ENCODE results near the gene COL18A1. TPM values are rescaled to one million over a fixed set of nuclear protein-coding genes. Genes with fewer than 3 reads are reported as not detected.

COL18A1 gene
- total and polyA plus RNA-seq, 2 donors (not counting 1 experiment from before 2014, with no cell fraction given) = 15.6 to 24.7 TPM

- ChIA-PET POLR2A (no interaction called here), CTCF (no interaction called here)
- DNase-seq (no peak), ATAC-seq (ENCODE audit: low read depth) (no peak)
- peaks cover 8% of the 10 kb centered on the region for H3K27me3 Mint-ChIP-seq
- H3K4me3 Mint-ChIP-seq = no peak overlapping the region
- TF ChIP-seq CTCF (IDR thresholded peaks at IDR 0.05) (no peak), EZH2 (IDR thresholded peaks at IDR 0.05; ENCODE audit: borderline replicate concordance, insufficient read depth, low read depth, low read length, poor library complexity, severe bottlenecking) (no peak)
- no peak overlapping the region for H3K27ac Mint-ChIP-seq
- Histone ChIP-seq H3K4me1 (ENCODE audit: control insufficient read depth in 2 of 2, insufficient read depth in 2 of 2, low read length in 2 of 2) (no peaks in the 10 kb centered on the region), H3K9me3 (ENCODE audit: control extremely low read depth in 1 of 3, control insufficient read depth in 2 of 3, insufficient read depth in 1 of 3, low read length in 2 of 3) (no peaks in the 10 kb centered on the region), H3K4me3 (ENCODE audit: control extremely low read depth in 1 of 5, extremely low read depth in 1 of 5, insufficient read depth in 1 of 5, low read depth in 2 of 5, low read length in 4 of 5) (no peak overlapping the region), H4K20me1 (ENCODE audit: control insufficient read depth, insufficient read depth, low read length, poor library complexity, severe bottlenecking) (no peaks in the 10 kb centered on the region), H3K27ac (ENCODE audit: low read length in 2 of 2) (no peak overlapping the region), H3K79me2 (ENCODE audit: control insufficient read depth, insufficient read depth, low read length) (no peaks in the 10 kb centered on the region), H3K36me3 (replicated peaks in 1 of 2; ENCODE audit: control extremely low read depth in 1 of 2, control insufficient read depth in 1 of 2, extremely low read depth in 1 of 2, insufficient read depth in 2 of 2, low read length in 1 of 2) (no peaks in the 10 kb centered on the region), H2AFZ (ENCODE audit: insufficient read depth, low read depth, low read length, poor library complexity, severe bottlenecking) (no peak overlapping the region), H3K4me2 (replicated peaks; ENCODE audit: low read depth, low read length, poor library complexity, severe bottlenecking) (no peak overlapping the region), H3K27me3 (replicated peaks in 1 of 4; ENCODE audit: control extremely low read depth in 1 of 4, control insufficient read depth in 3 of 4, insufficient read depth in 4 of 4, low read length in 3 of 4) (no peaks in the 10 kb centered on the region), H3K9ac (ENCODE audit: low read length) (no peak overlapping the region)
- 94% methylated on average over 45 of the region's 45 CpGs for WGBS (ENCODE audit: insufficient coverage)
- H3K4me1 Mint-ChIP-seq = no peaks in the 10 kb centered on the region
- intact Hi-C loops (cut with micrococcal nuclease) = no loop called here
- no peaks in the 10 kb centered on the region for H3K9me3 Mint-ChIP-seq (ENCODE audit: insufficient read depth)
Measured at GRCh38 chr21:45427331-45428271, 22.6 kb downstream of the COL18A1 start.

- ChIA-PET POLR2A (no interaction called here), CTCF (no interaction called here)
- Mint-ChIP-seq H3K4me3 (no peak overlapping the region), H3K27me3 (peaks cover 8% of the 10 kb centered on the region), H3K27ac (no peak overlapping the region), H3K9me3 (ENCODE audit: insufficient read depth) (no peaks in the 10 kb centered on the region), H3K4me1 (no peaks in the 10 kb centered on the region)
- TF ChIP-seq EZH2 (IDR thresholded peaks at IDR 0.05; ENCODE audit: borderline replicate concordance, insufficient read depth, low read depth, low read length, poor library complexity, severe bottlenecking) (no peak), CTCF (IDR thresholded peaks at IDR 0.05) (no peak)
- H3K4me1 ChIP-seq (ENCODE audit: control insufficient read depth in 2 of 2, insufficient read depth in 2 of 2, low read length in 2 of 2) = no peaks in the 10 kb centered on the region
- intact Hi-C loops (cut with micrococcal nuclease) = no loop called here
- H3K79me2 ChIP-seq (ENCODE audit: control insufficient read depth, insufficient read depth, low read length) = no peaks in the 10 kb centered on the region
- H4K20me1 ChIP-seq (ENCODE audit: control insufficient read depth, insufficient read depth, low read length, poor library complexity, severe bottlenecking) = no peaks in the 10 kb centered on the region
- H3K27me3 ChIP-seq (replicated peaks in 1 of 4; ENCODE audit: control extremely low read depth in 1 of 4, control insufficient read depth in 3 of 4, insufficient read depth in 4 of 4, low read length in 3 of 4) = no peaks in the 10 kb centered on the region
- peaks cover 0 to 2% (median 0%) of the 10 kb centered on the region in 3 donors for H3K9me3 ChIP-seq (ENCODE audit: control extremely low read depth in 1 of 3, control insufficient read depth in 2 of 3, insufficient read depth in 1 of 3, low read length in 2 of 3)
- no peaks in the 10 kb centered on the region for H3K36me3 ChIP-seq (replicated peaks in 1 of 2; ENCODE audit: control extremely low read depth in 1 of 2, control insufficient read depth in 1 of 2, extremely low read depth in 1 of 2, insufficient read depth in 2 of 2, low read length in 1 of 2)
- H3K4me2 ChIP-seq (replicated peaks; ENCODE audit: low read depth, low read length, poor library complexity, severe bottlenecking) = no peak overlapping the region
- no peak overlapping the region for H3K4me3 ChIP-seq (ENCODE audit: control extremely low read depth in 1 of 5, extremely low read depth in 1 of 5, insufficient read depth in 1 of 5, low read depth in 2 of 5, low read length in 4 of 5)
- WGBS (ENCODE audit: insufficient coverage) = 93% methylated on average over 14 of the region's 18 CpGs
- no peak for DNase-seq
- H2AFZ ChIP-seq (ENCODE audit: insufficient read depth, low read depth, low read length, poor library complexity, severe bottlenecking) = no peak overlapping the region
- H3K9ac ChIP-seq (ENCODE audit: low read length) = no peak overlapping the region
- no peak for ATAC-seq (ENCODE audit: low read depth)
- H3K27ac ChIP-seq (ENCODE audit: low read length in 2 of 2) = no peak overlapping the region
Measured at GRCh38 chr21:45428534-45428933, 23.6 kb downstream of the COL18A1 start.
